Measurements from ENCODE around the gene S100PBP. TPM values are rescaled to one million over a fixed set of nuclear protein-coding genes. Genes with fewer than 3 reads are reported as not detected.

Gene S100PBP
- total RNA-seq, 4 donors from 2014 or later, result 44.3 to 178 (median 58.1) TPM

DNA sequence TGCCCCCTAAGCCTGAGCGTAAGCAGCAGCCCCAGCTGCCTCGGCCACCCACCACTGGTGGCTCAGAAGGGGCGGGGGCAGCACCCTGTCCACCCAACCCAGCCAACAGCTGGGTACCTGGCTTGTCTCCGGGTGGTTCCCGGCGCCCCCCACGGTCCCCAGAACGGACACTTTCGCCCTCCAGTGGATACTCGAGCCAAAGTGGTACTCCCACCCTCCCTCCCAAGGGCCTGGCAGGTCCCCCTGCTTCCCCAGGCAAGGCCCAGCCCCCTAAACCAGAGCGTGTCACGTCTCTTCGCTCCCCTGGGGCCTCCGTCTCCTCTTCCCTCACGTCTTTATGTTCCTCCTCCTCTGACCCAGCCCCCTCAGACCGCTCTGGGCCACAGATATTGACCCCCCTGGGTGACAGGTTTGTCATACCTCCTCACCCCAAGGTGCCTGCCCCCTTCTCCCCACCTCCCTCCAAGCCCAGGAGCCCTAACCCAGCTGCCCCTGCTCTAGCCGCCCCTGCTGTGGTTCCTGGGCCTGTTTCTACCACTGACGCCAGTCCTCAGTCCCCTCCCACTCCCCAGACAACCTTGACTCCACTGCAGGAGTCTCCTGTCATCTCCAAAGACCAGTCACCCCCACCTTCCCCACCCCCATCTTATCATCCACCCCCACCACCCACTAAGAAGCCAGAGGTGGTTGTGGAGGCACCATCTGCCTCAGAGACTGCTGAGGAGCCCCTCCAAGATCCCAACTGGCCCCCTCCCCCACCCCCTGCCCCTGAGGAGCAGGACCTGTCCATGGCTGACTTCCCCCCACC is 46.5 kb upstream of the S100PBP start:
- DNase-seq, result no peak
- no peaks in the 10 kb centered on the region for H3K27me3 ChIP-seq
- H3K9me3 ChIP-seq, result no peaks in the 10 kb centered on the region
- peaks cover 0 to 54% (median 0%) of the 10 kb centered on the region in 3 donors for H3K36me3 ChIP-seq
- no peak overlapping the region for H3K4me3 ChIP-seq
- TF ChIP-seq, protein P1, sequence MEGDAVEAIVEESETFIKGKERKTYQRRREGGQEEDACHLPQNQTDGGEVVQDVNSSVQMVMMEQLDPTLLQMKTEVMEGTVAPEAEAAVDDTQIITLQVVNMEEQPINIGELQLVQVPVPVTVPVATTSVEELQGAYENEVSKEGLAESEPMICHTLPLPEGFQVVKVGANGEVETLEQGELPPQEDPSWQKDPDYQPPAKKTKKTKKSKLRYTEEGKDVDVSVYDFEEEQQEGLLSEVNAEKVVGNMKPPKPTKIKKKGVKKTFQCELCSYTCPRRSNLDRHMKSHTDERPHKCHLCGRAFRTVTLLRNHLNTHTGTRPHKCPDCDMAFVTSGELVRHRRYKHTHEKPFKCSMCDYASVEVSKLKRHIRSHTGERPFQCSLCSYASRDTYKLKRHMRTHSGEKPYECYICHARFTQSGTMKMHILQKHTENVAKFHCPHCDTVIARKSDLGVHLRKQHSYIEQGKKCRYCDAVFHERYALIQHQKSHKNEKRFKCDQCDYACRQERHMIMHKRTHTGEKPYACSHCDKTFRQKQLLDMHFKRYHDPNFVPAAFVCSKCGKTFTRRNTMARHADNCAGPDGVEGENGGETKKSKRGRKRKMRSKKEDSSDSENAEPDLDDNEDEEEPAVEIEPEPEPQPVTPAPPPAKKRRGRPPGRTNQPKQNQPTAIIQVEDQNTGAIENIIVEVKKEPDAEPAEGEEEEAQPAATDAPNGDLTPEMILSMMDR (IDR thresholded peaks at IDR 0.05), result no peak
- TF ChIP-seq POLR2A (IDR thresholded peaks at IDR 0.05), result no peak
- H3K4me1 ChIP-seq, result peaks cover 0 to 15% (median 0%) of the 10 kb centered on the region in 4 donors
- H3K27ac ChIP-seq, result no peak overlapping the region

DNA sequence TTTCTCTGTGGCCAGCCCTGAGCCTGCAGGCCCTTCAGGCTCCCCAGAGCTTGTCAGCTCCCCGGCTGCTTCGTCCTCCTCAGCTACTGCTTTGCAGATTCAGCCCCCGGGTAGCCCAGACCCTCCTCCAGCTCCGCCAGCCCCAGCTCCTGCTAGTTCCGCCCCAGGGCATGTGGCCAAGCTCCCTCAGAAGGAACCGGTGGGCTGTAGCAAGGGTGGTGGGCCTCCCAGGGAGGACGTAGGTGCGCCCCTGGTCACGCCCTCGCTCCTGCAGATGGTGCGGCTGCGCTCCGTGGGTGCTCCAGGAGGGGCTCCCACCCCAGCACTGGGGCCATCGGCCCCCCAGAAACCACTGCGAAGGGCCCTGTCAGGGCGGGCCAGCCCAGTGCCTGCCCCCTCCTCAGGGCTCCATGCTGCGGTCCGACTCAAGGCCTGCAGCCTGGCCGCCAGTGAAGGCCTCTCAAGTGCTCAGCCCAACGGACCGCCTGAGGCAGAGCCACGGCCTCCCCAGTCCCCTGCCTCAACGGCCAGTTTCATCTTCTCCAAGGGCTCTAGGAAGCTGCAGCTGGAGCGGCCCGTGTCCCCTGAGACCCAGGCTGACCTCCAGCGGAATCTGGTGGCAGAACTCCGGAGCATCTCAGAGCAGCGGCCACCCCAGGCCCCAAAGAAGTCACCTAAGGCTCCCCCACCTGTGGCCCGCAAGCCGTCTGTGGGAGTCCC is 45.7 kb upstream of the S100PBP start:
- H3K27me3 ChIP-seq, result no peaks in the 10 kb centered on the region
- no peaks in the 10 kb centered on the region for H3K9me3 ChIP-seq
- H3K27ac ChIP-seq, result no peak overlapping the region
- no peak overlapping the region for H3K4me3 ChIP-seq
- no peak for TF ChIP-seq POLR2A (IDR thresholded peaks at IDR 0.05)
- TF ChIP-seq, protein P1 (IDR thresholded peaks at IDR 0.05), result no peak
- DNase-seq, result no peak
- H3K4me1 ChIP-seq, result peaks cover 0 to 7% (median 0%) of the 10 kb centered on the region in 4 donors
- H3K36me3 ChIP-seq, result peaks cover 0 to 54% (median 0%) of the 10 kb centered on the region in 3 donors

DNA sequence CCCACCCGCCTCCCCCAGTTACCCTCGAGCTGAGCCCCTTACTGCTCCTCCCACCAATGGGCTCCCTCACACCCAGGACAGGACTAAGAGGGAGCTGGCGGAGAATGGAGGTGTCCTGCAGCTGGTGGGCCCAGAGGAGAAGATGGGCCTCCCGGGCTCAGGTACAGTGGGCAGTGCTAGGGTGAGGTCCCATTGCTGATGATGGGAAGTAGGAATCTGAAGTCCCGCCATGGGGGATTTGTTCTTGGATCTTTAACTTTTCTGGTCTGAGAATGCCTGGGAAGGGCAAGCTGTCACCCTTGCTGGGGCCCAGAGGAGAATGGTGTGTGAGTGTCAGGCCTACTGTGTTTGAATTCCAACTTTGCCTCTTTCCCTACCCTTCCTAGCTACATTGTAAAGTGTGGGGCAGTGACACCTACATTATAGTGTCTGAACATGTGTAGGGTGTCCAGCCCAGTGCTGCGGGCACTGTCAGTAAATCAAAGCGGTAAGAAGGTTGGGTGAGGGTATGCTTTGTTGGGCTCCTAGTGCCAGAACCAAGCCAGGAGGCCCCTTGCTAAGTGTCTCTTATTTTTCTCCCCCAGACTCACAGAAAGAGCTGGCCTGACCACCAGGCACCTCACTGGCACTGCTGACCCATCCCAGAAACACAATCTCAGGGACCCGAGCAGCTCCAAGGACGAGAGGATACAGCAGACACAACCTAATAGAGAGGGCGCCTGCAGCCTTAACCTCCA is 45.0 kb upstream of the S100PBP start:
- peaks cover 0 to 61% (median 0%) of the 10 kb centered on the region in 3 donors for H3K36me3 ChIP-seq
- H3K27ac ChIP-seq, result peak overlapping the region in 1 of 4 donors; percentile 1
- H3K4me1 ChIP-seq, result peaks cover 0 to 4% (median 0%) of the 10 kb centered on the region in 4 donors

DNA sequence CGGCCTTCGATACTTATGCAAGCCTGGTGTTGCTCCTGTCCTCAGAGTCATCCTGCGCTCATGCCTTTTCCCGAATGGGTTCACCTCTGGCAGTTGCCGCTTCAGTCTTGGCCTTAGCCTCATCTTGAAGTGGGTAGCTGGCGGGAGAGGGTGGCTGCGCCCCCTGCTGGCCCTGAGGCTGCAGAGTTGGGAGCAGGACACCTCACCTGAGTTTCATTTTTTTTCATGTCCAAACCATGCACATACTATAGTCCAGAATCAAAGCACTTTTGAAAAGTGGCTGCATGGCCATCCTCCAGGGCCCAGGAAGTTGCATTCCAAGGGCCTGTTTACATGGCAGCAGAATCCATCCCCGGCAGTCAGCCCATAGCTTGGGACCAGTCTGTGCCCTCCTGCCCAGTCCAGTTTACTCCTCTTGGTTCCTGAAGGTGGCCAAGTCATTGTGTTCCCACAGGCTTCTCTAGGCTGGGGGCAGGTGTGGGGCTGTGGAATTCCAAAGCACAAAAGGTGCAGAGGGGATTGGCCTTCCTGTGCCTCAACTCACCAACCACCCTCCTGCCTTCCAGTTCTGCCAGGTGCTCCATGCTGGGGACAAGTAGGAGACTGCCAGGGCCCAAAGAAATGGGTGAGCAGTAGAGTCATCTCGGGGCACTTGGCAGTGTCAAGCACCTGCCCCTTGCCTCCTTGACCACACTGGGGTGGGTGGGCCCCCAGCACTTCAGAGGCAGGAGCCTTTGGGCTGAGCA is 44.3 kb upstream of the S100PBP start:
- no peak overlapping the region for H3K4me3 ChIP-seq
- DNase-seq, result peak; percentile 70 to 94 (median 90)
- H3K27me3 ChIP-seq, result no peaks in the 10 kb centered on the region
- no peaks in the 10 kb centered on the region for H3K4me1 ChIP-seq
- no peak for TF ChIP-seq POLR2A (IDR thresholded peaks at IDR 0.05)
- TF ChIP-seq, protein P1 (IDR thresholded peaks at IDR 0.05), result peak; percentile 79 to 96 (median 91)
- no peaks in the 10 kb centered on the region for H3K9me3 ChIP-seq
- H3K27ac ChIP-seq, result peak overlapping the region in 1 of 4 donors; percentile 1
- peaks cover 0 to 66% (median 0%) of the 10 kb centered on the region in 3 donors for H3K36me3 ChIP-seq

More for the DNA sequence above, 45.0 kb upstream of the S100PBP start:
- H3K27me3 ChIP-seq, result no peaks in the 10 kb centered on the region
- DNase-seq, result no peak
- no peak for TF ChIP-seq POLR2A (IDR thresholded peaks at IDR 0.05)
- TF ChIP-seq, protein P1 (IDR thresholded peaks at IDR 0.05), result no peak
- H3K4me3 ChIP-seq, result no peak overlapping the region
- no peaks in the 10 kb centered on the region for H3K9me3 ChIP-seq

All from Peyer's patch (tissue), 4 donors.